Posterior cingulate gyrus (tissue), 11 donors: ENCODE measurements around the gene ZDHHC4.

Experiments used
- DNase-seq, 10 donors: peaks; one replicate each; pipeline versions ENCODE4 v3.0.0 to v3.0.0-alpha.2; 2020 to 2021; ENCODE audit warnings: mixed read lengths in 3 of 10
- intact Hi-C: fragments of 100-400 bp; cut with DNase I; formaldehyde crosslinking; loops from one replicate; pipeline ENCODE4 v1.15.1; 2023

ZDHHC4 gene

GRCh38 chr7:6590645-6591110 is 13.4 kb downstream of the ZDHHC4 start:
- intact Hi-C loops, result loop anchor here (10.0 kb wide), 1 partner anchor 736 kb away; no protein-coding TSS in a partner anchor
- peak in 1 of 10 donors; percentile 28 for DNase-seq

DNA sequence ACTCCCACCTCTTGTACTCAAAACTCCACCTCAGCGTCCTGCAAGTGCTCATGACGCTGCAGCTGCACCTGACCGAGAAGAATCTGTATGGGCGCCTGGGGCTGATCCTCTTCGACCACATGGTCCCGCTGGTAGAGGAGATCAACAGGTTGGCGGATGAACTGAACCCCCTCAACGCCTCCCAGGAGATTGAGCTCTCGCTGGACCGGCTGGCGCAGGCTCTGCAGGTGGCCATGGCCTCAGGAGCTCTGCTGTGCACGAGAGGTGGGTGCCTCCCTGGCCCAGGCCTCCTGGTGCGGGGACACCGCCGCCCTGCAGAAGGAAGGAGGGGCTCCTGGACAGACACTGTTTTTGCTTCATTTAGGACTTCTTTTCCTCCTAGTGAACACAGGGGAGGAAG is 22.8 kb downstream of the ZDHHC4 start:
- DNase-seq, result no peak
- intact Hi-C loops, result no loop called here

- intact Hi-C loops, result no loop called here
Measured at GRCh38 chr7:6604458-6604857, 27.2 kb downstream of the ZDHHC4 start.

DNA sequence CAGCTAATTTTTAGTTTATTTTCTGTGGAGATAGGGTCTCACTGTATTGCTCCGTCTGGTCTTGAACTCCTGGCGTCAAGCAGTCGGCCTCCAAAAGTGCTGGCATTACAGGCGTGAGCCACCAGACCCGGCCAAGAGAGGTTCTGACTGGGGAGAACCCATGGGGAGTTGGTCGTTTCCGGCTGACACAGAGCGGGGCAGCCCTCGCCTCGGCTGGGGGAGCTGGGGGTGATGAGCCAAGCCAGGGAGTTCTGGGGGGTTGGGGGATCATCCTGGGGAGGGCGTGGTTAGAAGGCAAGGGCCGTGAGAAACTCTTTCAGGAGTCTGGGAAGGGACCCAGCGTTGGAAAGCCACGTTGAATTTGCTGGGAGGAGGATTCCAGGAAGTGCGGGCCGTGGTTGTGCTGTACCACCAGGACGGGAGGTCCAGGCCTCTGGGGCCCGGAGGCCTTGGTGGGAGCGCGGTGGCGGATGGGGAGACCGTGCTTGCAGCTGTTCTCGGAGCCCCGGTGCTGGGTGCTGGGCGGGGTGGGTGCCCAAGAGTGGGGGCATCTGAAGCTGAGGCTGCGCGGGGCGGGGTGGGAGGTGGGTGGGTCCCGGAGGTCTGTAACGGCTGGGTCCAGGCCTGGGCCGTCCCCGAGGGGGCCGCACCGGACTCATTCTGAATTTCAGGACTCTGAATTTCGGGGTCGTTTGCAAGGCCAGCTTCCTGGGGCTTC is 29.8 kb downstream of the ZDHHC4 start:
- intact Hi-C loops, result no loop called here
- no peak for DNase-seq

More at GRCh38 chr7:6604458-6604857, 27.2 kb downstream of the ZDHHC4 start:
- DNase-seq, result peak in 1 of 10 donors; percentile 86

- no peak for DNase-seq
- intact Hi-C loops, result no loop called here
Measured at GRCh38 chr7:6607651-6608051, 30.4 kb downstream of the ZDHHC4 start.

DNA sequence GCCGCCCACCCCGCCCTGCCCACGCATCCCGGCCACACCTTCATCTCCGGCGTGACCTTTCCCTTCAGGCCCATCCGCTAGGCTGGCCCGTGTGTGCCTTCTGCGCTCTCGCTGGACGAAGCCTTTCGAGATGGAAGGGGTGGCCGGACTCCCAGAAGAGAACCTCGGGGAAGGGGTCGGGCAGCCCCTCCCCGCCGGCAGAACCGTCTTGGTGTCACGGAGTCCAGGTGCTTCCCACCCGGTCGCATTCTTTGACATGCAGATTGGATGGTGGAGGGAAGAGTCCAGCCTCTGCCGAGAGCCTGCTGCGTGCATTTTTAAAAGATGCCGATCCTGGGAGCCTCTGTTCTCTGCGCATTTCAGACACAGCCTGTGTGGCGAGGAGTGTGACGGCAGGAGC is 30.8 kb downstream of the ZDHHC4 start:
- no peak for DNase-seq
- intact Hi-C loops, result no loop called here

GRCh38 chr7:6608794-6609193 is 31.5 kb downstream of the ZDHHC4 start:
- no peak for DNase-seq
- intact Hi-C loops, result no loop called here

DNA sequence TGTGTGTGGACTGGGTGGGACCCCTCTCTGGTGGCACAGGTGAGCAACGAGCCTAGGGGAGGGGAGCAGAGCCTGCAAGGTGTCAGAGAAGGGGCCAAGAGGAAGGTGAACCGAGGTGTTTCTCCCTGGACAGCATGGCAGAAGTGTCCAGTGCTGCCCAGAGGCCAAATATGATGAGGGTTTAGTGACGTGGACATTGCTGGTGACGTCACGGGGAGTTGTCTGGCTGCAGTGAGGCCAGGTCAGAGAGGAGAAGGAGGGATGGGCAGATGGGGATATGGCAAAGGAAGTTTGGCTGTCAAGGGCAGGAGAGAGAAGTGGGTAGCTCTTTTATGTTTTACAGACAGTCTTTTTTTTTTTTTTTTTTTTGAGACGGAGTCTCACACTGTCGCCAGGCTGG is 35.6 kb downstream of the ZDHHC4 start:
- intact Hi-C loops, result no loop called here
- DNase-seq, result no peak

- no peak for DNase-seq
- intact Hi-C loops, result no loop called here
Measured at GRCh38 chr7:6613706-6614105, 36.5 kb downstream of the ZDHHC4 start.

DNA sequence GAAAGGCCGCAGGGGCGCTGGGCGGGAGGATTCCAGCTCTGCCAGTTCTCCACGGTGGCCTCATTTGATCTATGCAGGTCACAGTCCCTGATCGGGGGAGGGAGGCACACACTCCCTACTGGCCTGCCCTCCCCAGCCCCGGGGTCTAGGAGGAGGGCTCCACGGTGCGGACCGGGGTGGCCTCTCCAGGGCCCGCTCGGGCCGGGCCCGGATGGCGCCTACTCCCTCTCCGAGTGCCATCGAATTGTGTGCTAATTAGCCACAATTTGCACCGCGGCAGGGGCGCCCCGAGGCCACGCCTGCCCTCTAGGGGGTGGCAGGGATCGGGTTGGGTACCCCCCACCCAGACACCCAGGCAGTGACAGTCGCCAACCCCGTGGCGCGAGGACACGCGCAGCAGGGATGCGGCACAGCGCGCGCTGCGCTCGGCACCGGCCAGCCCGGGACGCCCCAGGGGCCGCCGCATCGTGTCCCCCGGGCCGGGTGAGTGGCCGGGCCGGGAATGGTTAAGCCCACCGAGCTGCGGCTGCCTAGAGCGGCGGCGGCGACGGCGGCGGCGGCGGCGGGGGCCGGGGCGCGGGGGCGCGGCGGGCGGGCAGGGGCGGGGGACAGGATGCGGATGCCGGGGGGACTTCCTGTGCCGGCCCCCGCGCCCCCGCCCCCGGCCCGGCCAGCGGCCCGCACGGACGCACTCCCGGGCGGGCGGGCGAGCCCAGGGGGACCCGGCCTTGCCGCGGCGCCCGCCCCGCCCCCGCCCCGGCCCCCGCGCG is 37.9 kb downstream of the ZDHHC4 start, which contains the start of gene ZNF853:
Gene ZNF853 (plus strand): TSS at position 658 of the 770 bp plus-strand sequence. CDS start 565 bp downstream, outside the sequence.
- DNase-seq, result peak in 4 of 10 donors; percentile 23 to 89 (median 36)
- intact Hi-C loops, result no loop called here

- peak in 1 of 10 donors; percentile 86 for DNase-seq
- intact Hi-C loops, result no loop called here
Measured at GRCh38 chr7:6615723-6616555, 38.7 kb downstream of the ZDHHC4 start.

DNA sequence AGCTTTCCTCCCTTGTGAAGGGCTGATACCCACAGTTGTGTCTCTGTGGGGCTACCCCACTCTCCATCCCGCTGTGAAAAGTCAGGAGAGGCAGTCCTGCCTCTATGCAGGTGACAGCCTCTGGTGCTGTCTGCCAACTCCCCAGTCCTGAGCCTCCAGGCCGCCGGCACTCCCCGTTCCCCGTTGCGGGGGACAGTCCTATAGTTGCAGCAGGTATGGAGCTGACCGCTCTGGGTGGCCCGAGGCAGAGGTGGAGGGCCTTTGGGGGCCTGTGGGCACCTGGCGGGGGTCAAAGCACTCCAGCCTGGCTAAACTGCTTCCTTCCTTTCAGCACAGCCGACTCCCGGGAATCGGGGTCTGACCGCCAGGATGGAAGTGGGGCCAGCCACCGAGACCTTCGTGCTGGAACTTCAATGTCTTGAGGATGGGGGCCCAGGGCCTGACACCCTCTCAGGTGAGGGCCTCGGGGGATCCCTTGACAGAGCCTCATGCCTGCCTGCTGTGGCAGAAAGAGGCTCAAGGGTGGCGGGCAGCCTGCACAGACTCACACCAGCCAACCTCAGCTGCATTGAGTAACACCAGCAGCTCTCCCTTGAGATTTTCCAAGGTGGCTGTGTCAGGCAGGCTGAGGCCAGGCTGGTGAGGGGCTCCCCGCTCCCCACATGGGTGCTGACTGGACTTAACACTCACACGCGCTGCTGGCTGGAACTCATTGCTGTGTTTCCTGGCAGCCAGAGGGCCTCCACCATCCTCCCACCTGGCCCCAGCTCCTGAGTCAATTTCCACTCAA is 39.8 kb downstream of the ZDHHC4 start:
- intact Hi-C loops, result no loop called here
- no peak for DNase-seq

GRCh38 chr7:6618621-6619020 is 41.4 kb downstream of the ZDHHC4 start:
- intact Hi-C loops, result no loop called here
- DNase-seq, result no peak

DNA sequence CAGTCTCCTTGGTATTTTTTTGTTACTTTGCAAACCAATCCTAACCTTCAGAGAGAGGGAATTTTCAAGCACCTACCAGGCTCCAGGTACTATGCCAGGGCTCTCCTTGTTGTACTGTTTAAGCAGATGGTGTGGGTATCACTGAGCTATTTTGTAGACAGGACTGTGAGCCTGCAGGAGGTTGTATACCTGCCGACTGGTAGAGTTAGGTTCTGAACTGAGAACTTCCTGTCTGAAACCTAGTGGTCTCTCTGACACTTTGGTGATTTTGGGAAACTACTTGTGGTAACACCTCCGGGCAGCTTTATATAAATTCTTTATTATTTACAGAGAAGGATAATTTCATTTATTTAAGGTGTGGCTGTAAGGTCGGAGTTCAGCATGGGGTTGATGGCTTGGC is 42.7 kb downstream of the ZDHHC4 start:
- DNase-seq, result no peak
- intact Hi-C loops, result no loop called here

DNA sequence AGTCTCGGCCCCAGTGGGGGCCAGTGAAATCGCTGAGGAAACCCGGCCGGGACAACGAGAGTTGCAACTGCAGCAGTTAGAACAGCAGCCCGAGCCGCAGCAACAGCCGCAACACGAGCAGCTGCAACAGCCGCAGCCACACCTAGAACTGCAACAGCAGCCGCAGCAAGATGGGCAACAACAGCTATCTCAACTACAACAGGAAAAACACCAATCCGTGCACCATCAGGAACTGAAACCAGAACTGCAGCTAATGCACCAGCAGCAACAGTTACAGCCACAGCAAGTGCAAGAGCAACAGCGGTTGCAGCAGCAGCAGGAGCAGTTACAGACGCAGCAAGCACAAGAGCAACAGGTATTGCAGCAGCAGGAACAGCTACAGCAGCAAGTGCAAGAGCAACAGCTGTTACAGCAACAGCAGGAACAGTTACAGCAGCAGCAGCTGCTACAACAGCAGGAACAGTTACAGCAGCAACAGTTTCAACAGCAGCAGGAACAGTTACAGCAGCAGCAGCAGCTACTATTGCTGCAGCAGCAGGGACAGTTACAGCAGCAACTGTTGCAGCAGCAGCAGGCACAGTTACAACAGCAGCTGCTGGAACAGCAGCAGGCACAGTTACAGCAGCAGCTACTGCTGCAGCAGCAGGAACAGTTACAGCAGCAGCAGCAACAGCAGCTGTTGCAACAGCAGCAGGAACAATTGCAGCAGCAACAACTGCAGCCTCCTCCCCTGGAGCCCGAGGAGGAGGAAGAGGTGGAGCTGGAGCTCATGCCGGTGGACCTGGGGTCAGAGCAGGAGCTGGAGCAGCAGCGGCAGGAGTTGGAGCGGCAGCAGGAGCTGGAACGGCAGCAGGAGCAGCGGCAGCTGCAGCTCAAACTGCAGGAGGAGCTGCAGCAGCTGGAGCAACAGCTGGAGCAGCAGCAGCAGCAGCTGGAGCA is 44.2 kb downstream of the ZDHHC4 start:
- intact Hi-C loops, result no loop called here
- no peak for DNase-seq

- intact Hi-C loops, result no loop called here
- DNase-seq, result no peak
Measured at GRCh38 chr7:6622134-6622710, 45.0 kb downstream of the ZDHHC4 start.

- intact Hi-C loops, result no loop called here
Measured at GRCh38 chr7:6623589-6624245, 46.5 kb downstream of the ZDHHC4 start.

DNA sequence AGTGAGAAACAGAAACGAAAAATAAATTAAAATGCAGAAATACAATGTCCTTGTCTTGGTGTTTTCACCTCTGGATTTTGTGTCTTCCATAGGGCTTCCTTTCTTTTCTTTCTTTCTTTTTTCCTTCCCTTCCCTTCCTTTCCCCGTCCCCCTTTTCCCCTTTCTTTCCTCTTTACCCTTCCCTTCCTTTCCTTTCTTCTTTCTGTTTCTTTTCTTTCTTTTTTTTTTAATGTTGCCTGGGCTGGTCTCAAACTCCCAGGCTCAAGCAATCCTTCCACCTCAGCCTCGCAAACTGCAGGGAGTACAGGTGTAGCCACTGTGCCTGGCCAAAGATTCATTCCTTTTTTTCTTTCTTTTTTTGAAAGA is 47.0 kb downstream of the ZDHHC4 start:
- intact Hi-C loops, result no loop called here
- no peak for DNase-seq

More at GRCh38 chr7:6623589-6624245, 46.5 kb downstream of the ZDHHC4 start:
- no peak for DNase-seq
